Breast epithelium (tissue), 4 donors: ENCODE results near the gene OSGIN1. TPM values are rescaled to one million over a fixed set of nuclear protein-coding genes. Genes with fewer than 3 reads are reported as not detected.
A peak's percentile ranks its signal among the peaks of the same experiment; 100 is the strongest.

Experiments used
- DNase-seq, 2 donors: peaks; one replicate each; pipeline ENCODE4 v3.0.0-alpha.2; 2019; ENCODE audit warnings: low spot score in 2 of 2
- H3K27ac ChIP-seq, 2 donors: fragments of 200-600 bp; sonication (generic) in 1 of 2; one replicate each; pipeline ENCODE4 v1.5.1; 2016 to 2019; ENCODE audit warnings: mild to moderate bottlenecking in 1 of 2
- H3K27me3 ChIP-seq, 2 donors: fragments of 200-600 bp; sonication (generic) in 1 of 2; one replicate each; pipeline versions ENCODE4 v1.5.1 to v1.6.0; 2017 to 2019; ENCODE audit warnings: control low read depth in 1 of 2, mild to moderate bottlenecking in 1 of 2
- H3K36me3 ChIP-seq: fragments of 200-600 bp; one replicate; pipeline ENCODE4 v1.5.1; 2019
- H3K4me1 ChIP-seq, 2 donors: fragments of 200-600 bp; sonication (generic); one replicate each; pipeline ENCODE4 v1.5.1; 2016 to 2019; ENCODE audit warnings: control low read depth in 1 of 2
- H3K4me3 ChIP-seq, 3 donors: fragments of 200-600 bp; sonication (generic); 1 replicate in 2 of 3; 2 replicates in 1 of 3; pipeline ENCODE4 v1.5.1; 2016 to 2019; ENCODE audit warnings: mild to moderate bottlenecking in 3 of 3, moderate library complexity in 2 of 3
- H3K9me3 ChIP-seq, 2 donors: fragments of 200-600 bp; sonication (generic) in 1 of 2; one replicate each; pipeline ENCODE4 v1.5.1; 2016 to 2019; ENCODE audit warnings: control low read depth in 1 of 2
- CTCF ChIP-seq, 3 donors: fragments of 450-650 bp; IDR thresholded peaks; one replicate each; pipeline ENCODE4 v1.5.1; 2016 to 2017; ENCODE audit warnings: antibody characterized with exemption in 3 of 3, mild to moderate bottlenecking in 3 of 3, moderate library complexity in 3 of 3
- POLR2A ChIP-seq: fragments of 450-650 bp; IDR thresholded peaks from one replicate; pipeline ENCODE4 v1.6.1; 2016; ENCODE audit warnings: antibody characterized with exemption, mild to moderate bottlenecking, moderate library complexity
- POLR2AphosphoS5 ChIP-seq, 3 donors: sonication (generic); formaldehyde crosslinking; IDR thresholded peaks; one replicate each; pipeline ENCODE4 v1.6.1; 2017; ENCODE audit warnings: antibody characterized with exemption in 3 of 3
- intact Hi-C: fragments of 100-400 bp; cut with DNase I; formaldehyde crosslinking; loops from one replicate; pipeline ENCODE4 v1.15.1; 2023; ENCODE audit warnings: low total_unique reads
- total RNA-seq, 3 donors: library from RNA; depleted of rRNA; stranded (reverse); fragments of >200 nt; gene quantifications; one replicate each; pipeline ENCODE4 v1.1.0, GENCODE V29; 2016

The OSGIN1 gene
- total RNA-seq, 3 donors from 2014 or later = 3.0 to 3.5 (median 3.3) TPM

- no peak for DNase-seq
- Histone ChIP-seq H3K9me3 (no peaks in the 10 kb centered on the region), H3K4me3 (no peak overlapping the region), H3K36me3 (no peaks in the 10 kb centered on the region), H3K27ac (no peak overlapping the region), H3K4me1 (peaks cover 0 to 8% of the 10 kb centered on the region in 2 donors), H3K27me3 (no peaks in the 10 kb centered on the region)
- intact Hi-C loops = no loop called here
- TF ChIP-seq POLR2A (no peak), CTCF (IDR thresholded peaks at IDR 0.05) (no peak), POLR2AphosphoS5 (IDR thresholded peaks at IDR 0.05) (no peak)
Observed at GRCh38 chr16:83951544-83951943, 1.5 kb upstream of the OSGIN1 start.

DNA sequence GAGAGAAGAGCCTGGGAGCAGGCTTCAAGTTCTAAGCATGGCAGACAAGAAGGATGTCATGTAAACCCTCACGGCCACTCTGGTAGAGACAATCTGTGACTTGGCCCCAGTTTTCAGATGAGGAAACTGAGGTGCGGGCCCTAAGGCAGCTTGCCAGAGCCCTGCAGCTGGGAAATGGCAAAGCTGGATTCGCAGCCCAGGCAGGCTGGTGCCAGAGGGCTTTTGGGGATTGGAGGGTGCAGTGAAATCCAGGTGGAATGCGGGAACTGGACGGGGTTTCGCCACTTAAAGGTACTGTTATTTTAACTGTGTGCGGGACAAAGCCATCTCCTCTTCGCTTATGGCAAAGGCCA is 477 bp upstream of the OSGIN1 start:
- intact Hi-C loops = no loop called here
- Histone ChIP-seq H3K9me3 (no peaks in the 10 kb centered on the region), H3K27me3 (no peaks in the 10 kb centered on the region), H3K36me3 (no peaks in the 10 kb centered on the region), H3K4me1 (peaks cover 0 to 8% of the 10 kb centered on the region in 2 donors), H3K27ac (peak overlapping the region; percentile 92 to 94), H3K4me3 (peak overlapping the region; percentile 59 to 74 (median 60))
- DNase-seq = no peak
- TF ChIP-seq POLR2A (no peak), CTCF (IDR thresholded peaks at IDR 0.05) (no peak), POLR2AphosphoS5 (IDR thresholded peaks at IDR 0.05) (no peak)

GRCh38 chr16:83953796-83954576 is 946 bp downstream of the OSGIN1 start:
- Histone ChIP-seq H3K36me3 (no peaks in the 10 kb centered on the region), H3K4me1 (peaks cover 0 to 8% of the 10 kb centered on the region in 2 donors), H3K27me3 (no peaks in the 10 kb centered on the region), H3K27ac (peak overlapping the region; percentile 92 to 94), H3K4me3 (peak overlapping the region; percentile 59 to 74 (median 60)), H3K9me3 (no peaks in the 10 kb centered on the region)
- DNase-seq = peak in 1 of 2 donors; percentile 57
- no peak for TF ChIP-seq POLR2AphosphoS5 (IDR thresholded peaks at IDR 0.05)
- peak; percentile 30 to 64 (median 59) for TF ChIP-seq CTCF (IDR thresholded peaks at IDR 0.05)
- no peak for TF ChIP-seq POLR2A
- intact Hi-C loops = no loop called here

DNA sequence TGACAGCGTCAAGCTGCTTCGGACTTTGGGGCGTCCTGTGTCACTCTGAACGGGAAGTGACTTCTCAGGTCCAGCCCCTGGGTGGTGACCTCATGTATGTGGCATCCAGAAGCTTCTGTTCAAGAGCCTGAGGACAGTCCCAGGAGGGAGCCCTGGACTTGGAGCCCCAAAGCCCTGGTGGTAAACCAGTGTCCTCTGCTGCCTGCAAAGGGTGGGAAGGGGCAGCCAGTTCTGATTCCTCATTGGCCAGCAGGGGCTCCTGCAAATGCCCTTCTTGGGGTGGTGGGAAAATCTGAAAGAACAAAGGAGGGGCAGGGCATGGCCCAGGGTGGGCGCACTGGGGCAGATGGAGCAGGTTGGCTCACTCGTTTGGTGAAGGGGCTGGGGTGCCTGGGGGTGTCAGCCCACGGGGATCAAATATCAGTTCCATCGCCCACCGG is 1.6 kb downstream of the OSGIN1 start:
- no peak for TF ChIP-seq POLR2A
- TF ChIP-seq CTCF (IDR thresholded peaks at IDR 0.05) = no peak
- TF ChIP-seq POLR2AphosphoS5 (IDR thresholded peaks at IDR 0.05) = no peak
- Histone ChIP-seq H3K9me3 (no peaks in the 10 kb centered on the region), H3K4me1 (peaks cover 0 to 8% of the 10 kb centered on the region in 2 donors), H3K4me3 (peak overlapping the region in 1 of 3 donors; percentile 74), H3K36me3 (no peaks in the 10 kb centered on the region), H3K27ac (peak overlapping the region in 1 of 2 donors; percentile 36), H3K27me3 (no peaks in the 10 kb centered on the region)
- intact Hi-C loops = no loop called here
- peak in 1 of 2 donors; percentile 63 for DNase-seq
